ENCODE results near the gene SMYD1. TPM values are rescaled to one million over a fixed set of nuclear protein-coding genes. Genes with fewer than 3 reads are reported as not detected.
A peak's percentile ranks its signal among the peaks of the same experiment; 100 is the strongest.

Gene SMYD1
- total RNA-seq, 1 experiment from 2014 or later, result not detected

DNA sequence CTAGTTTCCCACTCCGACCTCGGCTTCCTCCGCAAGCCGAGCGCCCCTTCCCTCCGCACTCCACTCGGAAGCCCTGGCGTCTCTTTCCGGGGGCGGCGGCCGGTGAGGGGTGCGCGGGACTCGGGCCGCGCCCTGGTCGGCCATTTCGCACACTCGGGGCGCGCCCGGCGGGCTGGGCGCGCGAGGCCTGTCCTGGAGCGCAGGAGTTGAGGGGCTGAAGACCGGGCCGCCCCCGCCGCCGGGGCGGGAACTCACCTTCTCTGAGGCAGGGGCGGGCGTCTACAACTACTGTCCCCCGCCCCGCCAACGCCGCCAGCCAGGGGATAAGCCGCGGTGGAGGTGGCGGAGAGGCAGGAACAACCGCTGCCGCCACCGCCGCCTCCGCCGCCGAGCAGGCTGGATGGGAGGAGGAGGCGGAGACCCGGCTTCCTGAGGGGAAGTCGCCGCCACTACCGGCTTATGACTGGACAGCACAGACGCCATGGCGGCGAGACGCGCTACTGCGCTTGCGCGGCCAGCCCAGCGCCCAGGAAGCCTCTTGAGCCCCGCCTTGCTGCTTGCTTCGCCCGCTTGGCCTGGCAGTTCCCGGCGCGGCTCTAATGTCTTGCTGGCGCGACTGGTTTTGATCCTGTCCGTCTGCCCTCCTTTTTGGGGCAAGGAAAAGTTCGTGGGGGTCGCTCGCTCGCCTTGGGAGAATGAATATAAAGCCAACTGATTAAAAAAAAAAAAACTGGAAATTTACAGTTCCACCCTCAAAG, 12.1 kb upstream of the SMYD1 start, which contains the start of gene KRCC1:
Gene KRCC1, minus strand, starts transcription at position 413 of the 758 bp plus-strand sequence. CDS start 27,220 bp downstream, outside the sequence.
- H3K9me2 ChIP-seq (ENCODE audit: insufficient read depth), result no peaks in the 10 kb centered on the region
- POLR2A ChIA-PET, result interaction anchor here (1.5 kb wide), 1 partner anchor 40 kb away, joined by 11 read pairs; the partner anchor contains the start of gene RNU2-63P
- no peaks in the 10 kb centered on the region for H3K36me3 ChIP-seq (ENCODE audit: control insufficient read depth in 1 of 2, insufficient read depth in 2 of 2, low read length in 2 of 2)
- peak within 1 kb of the TSS; percentile 92 for H3K27ac ChIP-seq (ENCODE audit: low read depth, low read length)
- peak within 1 kb of the TSS; percentile 71 for H3K4me2 ChIP-seq (ENCODE audit: low read length)
- no peaks in the 10 kb centered on the region for H3K9me3 ChIP-seq (ENCODE audit: control insufficient read depth in 1 of 2, insufficient read depth in 1 of 2, low read depth in 1 of 2, low read length in 2 of 2)
- CTCF ChIA-PET, result no interaction called here
- no peaks in the 10 kb centered on the region for H3K27me3 ChIP-seq (ENCODE audit: insufficient read depth, low read length)
- peak within 1 kb of the TSS; percentile 82 to 91 for H3K4me3 ChIP-seq (replicated peaks in 1 of 2; ENCODE audit: low read depth in 1 of 2, low read length in 2 of 2)
- no peak within 1 kb of the TSS for H2AFZ ChIP-seq (ENCODE audit: low read depth, low read length, poor library complexity, severe bottlenecking)
- RAD21 ChIA-PET (ENCODE audit: low non-redundant PET in 1 of 2, low total read pairs in 2 of 2, uncharacterized antibody in 2 of 2, unreplicated experiment in 2 of 2), result no interaction called here
- peaks cover 26% of the 10 kb centered on the region for H3K79me2 ChIP-seq (ENCODE audit: insufficient read depth, low read length)
- peak within 1 kb of the TSS; percentile 91 for H3K9ac ChIP-seq (ENCODE audit: low read length)
- peaks cover 7 to 21% of the 10 kb centered on the region in 2 experiments; a peak in 3 of 4 replicates for H3K4me1 ChIP-seq (ENCODE audit: control insufficient read depth in 1 of 2, insufficient read depth in 2 of 2, low read length in 2 of 2)
- BruUV-seq (replicated peaks), result no TSS peak
- intact Hi-C loops (cut with micrococcal nuclease), result no loop called here
- peak; percentile 92 for DNase-seq (ENCODE audit: low read depth, low spot score)
- ATAC-seq, result peak; percentile 93
- no peaks in the 10 kb centered on the region for H4K20me1 ChIP-seq (ENCODE audit: insufficient read depth)
- TF ChIP-seq ATF3 (IDR thresholded peaks at IDR 0.05) (no peak), POLR2AphosphoS5 (IDR thresholded peaks at IDR 0.05; ENCODE audit: low read depth, low read length) (peak; percentile 91), SP1 (IDR thresholded peaks at IDR 0.05; ENCODE audit: low read depth) (no peak), FOSL1 (IDR thresholded peaks at IDR 0.05; ENCODE audit: low read depth) (no peak), ELF1 (IDR thresholded peaks at IDR 0.05; ENCODE audit: borderline replicate concordance, low read depth) (peak; percentile 30; the same call in 1 of the 2 replicates), SRF (IDR thresholded peaks at IDR 0.05; ENCODE audit: low read depth) (no peak), EZH2 (IDR thresholded peaks at IDR 0.05) (no peak), ZFX (IDR thresholded peaks at IDR 0.05) (peak; percentile 93), CEBPB (IDR thresholded peaks at IDR 0.05; ENCODE audit: low read depth) (no peak), CBX3 (IDR thresholded peaks at IDR 0.05; ENCODE audit: low read depth) (no peak), YY1 (IDR thresholded peaks at IDR 0.05; ENCODE audit: extremely low read depth, insufficient replicate concordance, low read depth, low read length) (peak; percentile 81), ZNF274 (IDR thresholded peaks at IDR 0.05; ENCODE audit: low read depth, low read length) (no peak), POLR2A (IDR thresholded peaks at IDR 0.05; ENCODE audit: borderline replicate concordance, extremely low read depth, insufficient read depth, insufficient read length) (peak; percentile 88), TCF7L2 (IDR thresholded peaks at IDR 0.05; ENCODE audit: borderline replicate concordance, extremely low read depth, insufficient read depth, insufficient read length) (peak; percentile 13), EZH2phosphoT487 (IDR thresholded peaks at IDR 0.05; ENCODE audit: borderline replicate concordance) (no peak), SIN3A (IDR thresholded peaks at IDR 0.05; ENCODE audit: low read depth) (peak; percentile 70), RAD21 (IDR thresholded peaks at IDR 0.05; ENCODE audit: low read depth) (no peak), EGR1 (IDR thresholded peaks at IDR 0.05; ENCODE audit: low read depth) (peak; percentile 73), JUND (IDR thresholded peaks at IDR 0.05) (no peak)
- TF ChIP-seq, protein P1, sequence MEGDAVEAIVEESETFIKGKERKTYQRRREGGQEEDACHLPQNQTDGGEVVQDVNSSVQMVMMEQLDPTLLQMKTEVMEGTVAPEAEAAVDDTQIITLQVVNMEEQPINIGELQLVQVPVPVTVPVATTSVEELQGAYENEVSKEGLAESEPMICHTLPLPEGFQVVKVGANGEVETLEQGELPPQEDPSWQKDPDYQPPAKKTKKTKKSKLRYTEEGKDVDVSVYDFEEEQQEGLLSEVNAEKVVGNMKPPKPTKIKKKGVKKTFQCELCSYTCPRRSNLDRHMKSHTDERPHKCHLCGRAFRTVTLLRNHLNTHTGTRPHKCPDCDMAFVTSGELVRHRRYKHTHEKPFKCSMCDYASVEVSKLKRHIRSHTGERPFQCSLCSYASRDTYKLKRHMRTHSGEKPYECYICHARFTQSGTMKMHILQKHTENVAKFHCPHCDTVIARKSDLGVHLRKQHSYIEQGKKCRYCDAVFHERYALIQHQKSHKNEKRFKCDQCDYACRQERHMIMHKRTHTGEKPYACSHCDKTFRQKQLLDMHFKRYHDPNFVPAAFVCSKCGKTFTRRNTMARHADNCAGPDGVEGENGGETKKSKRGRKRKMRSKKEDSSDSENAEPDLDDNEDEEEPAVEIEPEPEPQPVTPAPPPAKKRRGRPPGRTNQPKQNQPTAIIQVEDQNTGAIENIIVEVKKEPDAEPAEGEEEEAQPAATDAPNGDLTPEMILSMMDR (IDR thresholded peaks at IDR 0.05 in 2 of 3, conservative IDR thresholded peaks at IDR 0.05 in 1 of 3; ENCODE audit: borderline replicate concordance in 1 of 3, insufficient read depth in 1 of 3, low read depth in 2 of 3, low read length in 2 of 3), result no peak
- TF ChIP-seq, protein P2, sequence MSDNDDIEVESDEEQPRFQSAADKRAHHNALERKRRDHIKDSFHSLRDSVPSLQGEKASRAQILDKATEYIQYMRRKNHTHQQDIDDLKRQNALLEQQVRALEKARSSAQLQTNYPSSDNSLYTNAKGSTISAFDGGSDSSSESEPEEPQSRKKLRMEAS (IDR thresholded peaks at IDR 0.05), result peak; percentile 47
- TF ChIP-seq, protein P3, sequence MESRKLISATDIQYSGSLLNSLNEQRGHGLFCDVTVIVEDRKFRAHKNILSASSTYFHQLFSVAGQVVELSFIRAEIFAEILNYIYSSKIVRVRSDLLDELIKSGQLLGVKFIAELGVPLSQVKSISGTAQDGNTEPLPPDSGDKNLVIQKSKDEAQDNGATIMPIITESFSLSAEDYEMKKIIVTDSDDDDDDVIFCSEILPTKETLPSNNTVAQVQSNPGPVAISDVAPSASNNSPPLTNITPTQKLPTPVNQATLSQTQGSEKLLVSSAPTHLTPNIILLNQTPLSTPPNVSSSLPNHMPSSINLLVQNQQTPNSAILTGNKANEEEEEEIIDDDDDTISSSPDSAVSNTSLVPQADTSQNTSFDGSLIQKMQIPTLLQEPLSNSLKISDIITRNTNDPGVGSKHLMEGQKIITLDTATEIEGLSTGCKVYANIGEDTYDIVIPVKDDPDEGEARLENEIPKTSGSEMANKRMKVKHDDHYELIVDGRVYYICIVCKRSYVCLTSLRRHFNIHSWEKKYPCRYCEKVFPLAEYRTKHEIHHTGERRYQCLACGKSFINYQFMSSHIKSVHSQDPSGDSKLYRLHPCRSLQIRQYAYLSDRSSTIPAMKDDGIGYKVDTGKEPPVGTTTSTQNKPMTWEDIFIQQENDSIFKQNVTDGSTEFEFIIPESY (IDR thresholded peaks at IDR 0.05; ENCODE audit: extremely low read depth, insufficient replicate concordance, low read length), result no peak

All from HCT116 (cell line).